SK-N-SH treated with all-trans-retinoic acid at 6 μM for 48 hours (cell line): Measurements from ENCODE around the gene SYNE2.

Source experiments
- ATAC-seq: fragments of 200-7000 bp; cut with Tn5 transposase; 3 replicates; pipeline ENCODE4 v1.9.1; 2020; ENCODE audit warnings: mild to moderate bottlenecking, moderate library complexity
- ARNTL ChIP-seq: fragments of 450-650 bp; formaldehyde crosslinking; IDR thresholded peaks from 2 replicates; pipeline ENCODE4 v1.5.0; 2020; ENCODE audit warnings: low read depth, mild to moderate bottlenecking, moderate library complexity, borderline replicate concordance
- BACH2 ChIP-seq: fragments of 250-450 bp; sonication (Bioruptor Pico); IDR thresholded peaks from 2 replicates; pipeline ENCODE4 v1.9.0; 2021; ENCODE audit warnings: mild to moderate bottlenecking, borderline replicate concordance
- CSDC2 ChIP-seq: fragments of 250-450 bp; sonication (Bioruptor Pico); IDR thresholded peaks from 2 replicates; pipeline ENCODE4 v1.5.0; 2020; ENCODE audit warnings: mild to moderate bottlenecking, moderate library complexity
- GLIS3 ChIP-seq: fragments of 250-450 bp; sonication (Bioruptor Pico); IDR thresholded peaks from 2 replicates; pipeline ENCODE4 v1.5.0; 2020; ENCODE audit warnings: mild to moderate bottlenecking, moderate library complexity
- ISL1 ChIP-seq: fragments of 250-450 bp; sonication (Bioruptor Pico); IDR thresholded peaks from 2 replicates; pipeline ENCODE4 v2.1.2; 2022; ENCODE audit warnings: mild to moderate bottlenecking, moderate library complexity
- OSR1 ChIP-seq: fragments of 250-450 bp; sonication (Bioruptor Pico); IDR thresholded peaks from 2 replicates; pipeline ENCODE4 v1.8.0; 2022; ENCODE audit warnings: moderate library complexity, mild to moderate bottlenecking, inconsistent platforms
- PATZ1 ChIP-seq: fragments of 250-450 bp; sonication (Bioruptor Pico); IDR thresholded peaks from 2 replicates; pipeline ENCODE4 v1.8.0; 2020; ENCODE audit warnings: mild to moderate bottlenecking, moderate library complexity, borderline replicate concordance
- POU6F1 ChIP-seq: fragments of 250-450 bp; sonication (Bioruptor Pico); IDR thresholded peaks from 2 replicates; pipeline ENCODE4 v1.8.0; 2021; ENCODE audit warnings: low read depth, mild to moderate bottlenecking, moderate library complexity, borderline replicate concordance
- PPARA ChIP-seq: fragments of 250-450 bp; sonication (Bioruptor Pico); IDR thresholded peaks from 2 replicates; pipeline ENCODE4 v1.5.0; 2020; ENCODE audit warnings: mild to moderate bottlenecking, borderline replicate concordance
- RARB ChIP-seq: fragments of 250-450 bp; sonication (Bioruptor Pico); IDR thresholded peaks from 2 replicates; pipeline ENCODE4 v1.8.0; 2021; ENCODE audit warnings: mild to moderate bottlenecking, moderate library complexity
- SNAI2 ChIP-seq: fragments of 250-450 bp; sonication (Bioruptor Pico); IDR thresholded peaks from 2 replicates; pipeline ENCODE4 v1.5.0; 2020; ENCODE audit warnings: mild to moderate bottlenecking, moderate library complexity
- TCF4 ChIP-seq: fragments of 250-450 bp; sonication (Bioruptor Pico); IDR thresholded peaks from 2 replicates; pipeline ENCODE4 v1.8.0; 2021; ENCODE audit warnings: mild to moderate bottlenecking, moderate library complexity, borderline replicate concordance
- TOX ChIP-seq: fragments of 250-450 bp; sonication (Bioruptor Pico); IDR thresholded peaks from 2 replicates; pipeline ENCODE4 v1.8.0; 2021; ENCODE audit warnings: mild to moderate bottlenecking, moderate library complexity, borderline replicate concordance
- ZC3H10 ChIP-seq: fragments of 250-450 bp; sonication (Bioruptor Pico); IDR thresholded peaks from 2 replicates; pipeline ENCODE4 v1.5.1; 2021; ENCODE audit warnings: mild to moderate bottlenecking, moderate library complexity
- ZFP3 ChIP-seq: fragments of 250-450 bp; sonication (Bioruptor Pico); IDR thresholded peaks from 2 replicates; pipeline ENCODE4 v1.5.0; 2020; ENCODE audit warnings: mild to moderate bottlenecking, moderate library complexity
- ZFP30 ChIP-seq: fragments of 450-650 bp; formaldehyde crosslinking; IDR thresholded peaks from 2 replicates; pipeline ENCODE4 v1.5.0; 2022; ENCODE audit warnings: mild to moderate bottlenecking, moderate library complexity
- ZNF565 ChIP-seq: fragments of 450-650 bp; formaldehyde crosslinking; conservative IDR thresholded peaks from 2 replicates; pipeline ENCODE4 v1.5.0; 2020; ENCODE audit warnings: low read depth, mild to moderate bottlenecking, moderate library complexity
- ZNF70 ChIP-seq: fragments of 450-650 bp; formaldehyde crosslinking; IDR thresholded peaks from 2 replicates; pipeline ENCODE4 v1.5.0; 2020; ENCODE audit warnings: mild to moderate bottlenecking, moderate library complexity
- ZNF8 ChIP-seq: fragments of 450-650 bp; formaldehyde crosslinking; IDR thresholded peaks from 2 replicates; pipeline ENCODE4 v1.5.0; 2020; ENCODE audit warnings: mild to moderate bottlenecking, moderate library complexity
- TF ChIP-seq, protein P1 (sequence below): fragments of 250-450 bp; sonication (Bioruptor Pico); IDR thresholded peaks from 2 replicates; pipeline ENCODE4 v1.5.1; 2021; ENCODE audit warnings: mild to moderate bottlenecking, moderate library complexity

SYNE2 gene

DNA sequence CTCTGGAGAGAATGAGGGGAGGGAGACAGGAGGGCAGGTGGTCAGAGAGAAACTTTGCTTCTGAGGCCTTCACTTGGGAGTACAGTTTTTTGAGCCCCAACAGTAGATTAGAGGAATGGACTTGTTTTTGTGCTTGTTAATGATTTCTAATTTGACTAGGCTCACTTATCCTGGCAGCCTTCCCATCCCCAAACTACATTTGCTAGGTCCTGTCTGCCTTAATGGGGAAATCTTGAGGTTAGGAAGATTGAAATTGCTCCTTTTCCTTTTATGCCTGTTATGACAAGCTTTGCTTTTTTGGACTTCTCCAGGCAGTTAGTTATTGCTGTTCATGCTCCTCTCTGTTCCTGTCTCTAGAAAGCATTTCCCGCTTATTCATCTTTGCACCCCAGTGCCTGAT is 37.7 kb downstream of the SYNE2 start (continued):
- TF ChIP-seq RARB (CRISPR knock-in tag) (no peak), ZNF8 (CRISPR knock-in tag) (no peak)

- no peak for TF ChIP-seq TCF4 (CRISPR knock-in tag)
- no peak for TF ChIP-seq ZNF8 (CRISPR knock-in tag)
- TF ChIP-seq PATZ1 (CRISPR knock-in tag), result no peak
- no peak for TF ChIP-seq CSDC2 (CRISPR knock-in tag)
- TF ChIP-seq GLIS3 (CRISPR knock-in tag), result no peak
- TF ChIP-seq ISL1 (CRISPR knock-in tag), result no peak
- TF ChIP-seq ZC3H10 (CRISPR knock-in tag), result no peak
- TF ChIP-seq BACH2 (CRISPR knock-in tag), result no peak
- no peak for TF ChIP-seq TOX (CRISPR knock-in tag)
- TF ChIP-seq ARNTL, result no peak
- TF ChIP-seq, protein P1, sequence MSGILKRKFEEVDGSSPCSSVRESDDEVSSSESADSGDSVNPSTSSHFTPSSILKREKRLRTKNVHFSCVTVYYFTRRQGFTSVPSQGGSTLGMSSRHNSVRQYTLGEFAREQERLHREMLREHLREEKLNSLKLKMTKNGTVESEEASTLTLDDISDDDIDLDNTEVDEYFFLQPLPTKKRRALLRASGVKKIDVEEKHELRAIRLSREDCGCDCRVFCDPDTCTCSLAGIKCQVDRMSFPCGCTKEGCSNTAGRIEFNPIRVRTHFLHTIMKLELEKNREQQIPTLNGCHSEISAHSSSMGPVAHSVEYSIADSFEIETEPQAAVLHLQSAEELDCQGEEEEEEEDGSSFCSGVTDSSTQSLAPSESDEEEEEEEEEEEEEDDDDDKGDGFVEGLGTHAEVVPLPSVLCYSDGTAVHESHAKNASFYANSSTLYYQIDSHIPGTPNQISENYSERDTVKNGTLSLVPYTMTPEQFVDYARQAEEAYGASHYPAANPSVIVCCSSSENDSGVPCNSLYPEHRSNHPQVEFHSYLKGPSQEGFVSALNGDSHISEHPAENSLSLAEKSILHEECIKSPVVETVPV (CRISPR knock-in tag), result no peak
- peak; percentile 27; the same call in 2 of the 3 replicates for ATAC-seq
Measured at GRCh38 chr14:63891148-63891975, 38.6 kb downstream of the SYNE2 start.

GRCh38 chr14:63892265-63892664 is 39.5 kb downstream of the SYNE2 start:
- TF ChIP-seq POU6F1 (no peak), ISL1 (CRISPR knock-in tag) (no peak), ZFP3 (CRISPR knock-in tag) (no peak), ZNF565 (CRISPR knock-in tag) (no peak), PPARA (CRISPR knock-in tag) (no peak), ZFP30 (no peak), ZNF70 (no peak), OSR1 (no peak), TOX (CRISPR knock-in tag) (no peak), TCF4 (CRISPR knock-in tag) (no peak), BACH2 (CRISPR knock-in tag) (no peak)
- TF ChIP-seq, protein P1 (CRISPR knock-in tag), result no peak
- ATAC-seq, result no peak

GRCh38 chr14:63893701-63894458 is 41.1 kb downstream of the SYNE2 start:
- ATAC-seq, result peak; percentile 82
- TF ChIP-seq TCF4 (CRISPR knock-in tag) (no peak), SNAI2 (CRISPR knock-in tag) (peak; percentile 65; the same call in 1 of the 2 replicates), ISL1 (CRISPR knock-in tag) (peak; percentile 67; the same call in 1 of the 2 replicates), POU6F1 (no peak)
